G401 (cell line): Measurements from ENCODE around the gene GRPEL2. TPM values are rescaled to one million over a fixed set of nuclear protein-coding genes. Genes with fewer than 3 reads are reported as not detected.

Source experiments
- DNase-seq: peaks from one replicate; pipeline ENCODE4 v3.0.0-alpha.2; 2015; ENCODE audit warnings: low spot score
- in situ Hi-C: cut with HindIII; loops from 2 replicates; pipeline ENCODE4 v1.10.0; 2016; ENCODE audit warnings: low sequenced_read_pairs, mixed read lengths
- total RNA-seq: library from RNA; depleted of rRNA; stranded (reverse); fragments of >200 nt; shearing (Covaris generic); gene quantifications from 2 replicates; pipeline ENCODE4 v1.2.3, GENCODE V29; 2014

Gene GRPEL2
- total RNA-seq, 1 experiment from 2014 or later = 22.9 TPM

DNA sequence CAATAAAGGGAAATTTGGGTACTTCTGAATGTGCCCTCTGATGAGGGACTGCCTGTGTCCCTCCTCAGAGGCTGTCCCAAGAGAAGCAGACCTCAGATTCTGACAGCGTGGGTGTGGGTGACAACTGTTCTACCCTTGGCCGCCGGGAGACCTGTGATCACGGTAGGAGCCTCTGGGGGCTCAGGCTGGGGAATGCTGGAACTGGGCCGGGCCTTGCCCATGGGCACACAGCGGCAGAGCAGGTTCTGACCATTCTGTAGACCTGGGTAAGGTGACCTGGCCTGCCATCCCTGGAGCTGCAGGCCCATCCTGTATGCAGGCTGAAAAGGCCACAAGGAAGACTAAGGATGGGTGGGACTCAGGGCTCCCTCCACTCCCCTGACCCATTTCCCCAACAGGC lies 29.5 kb upstream of the GRPEL2 start:
- in situ Hi-C loops = no loop called here
- no peak for DNase-seq

- in situ Hi-C loops = no loop called here
- DNase-seq = peak; percentile 73
Observed at GRCh38 chr5:149317281-149318048, 27.8 kb upstream of the GRPEL2 start.

DNA sequence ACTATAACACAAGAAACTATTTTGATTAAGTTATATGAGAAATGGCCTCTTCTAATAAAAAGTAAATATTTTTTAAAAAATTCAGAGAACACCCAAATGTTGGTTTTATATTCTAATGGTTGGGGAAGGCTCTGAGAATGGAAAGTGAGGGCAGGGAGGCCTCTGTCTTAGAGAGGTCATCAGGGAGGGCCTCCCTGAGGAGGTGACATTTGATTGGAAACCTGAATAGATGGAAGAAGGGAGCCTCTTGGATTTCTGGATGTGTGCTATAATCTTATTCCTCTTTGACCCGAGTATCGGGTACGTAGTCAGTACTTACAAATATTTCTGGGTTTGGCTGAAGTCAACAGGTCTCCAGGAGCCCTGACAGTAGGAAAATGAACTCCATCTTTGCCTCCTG lies 26.1 kb upstream of the GRPEL2 start:
- in situ Hi-C loops = no loop called here
- no peak for DNase-seq

GRCh38 chr5:149320791-149321330 lies 24.4 kb upstream of the GRPEL2 start:
- peak; percentile 80 for DNase-seq
- in situ Hi-C loops = no loop called here

GRCh38 chr5:149322518-149322917 lies 22.8 kb upstream of the GRPEL2 start:
- in situ Hi-C loops = no loop called here

GRCh38 chr5:149323210-149323609 lies 22.1 kb upstream of the GRPEL2 start:
- no peak for DNase-seq
- in situ Hi-C loops = no loop called here

More at GRCh38 chr5:149322518-149322917, 22.8 kb upstream of the GRPEL2 start:
- no peak for DNase-seq

DNA sequence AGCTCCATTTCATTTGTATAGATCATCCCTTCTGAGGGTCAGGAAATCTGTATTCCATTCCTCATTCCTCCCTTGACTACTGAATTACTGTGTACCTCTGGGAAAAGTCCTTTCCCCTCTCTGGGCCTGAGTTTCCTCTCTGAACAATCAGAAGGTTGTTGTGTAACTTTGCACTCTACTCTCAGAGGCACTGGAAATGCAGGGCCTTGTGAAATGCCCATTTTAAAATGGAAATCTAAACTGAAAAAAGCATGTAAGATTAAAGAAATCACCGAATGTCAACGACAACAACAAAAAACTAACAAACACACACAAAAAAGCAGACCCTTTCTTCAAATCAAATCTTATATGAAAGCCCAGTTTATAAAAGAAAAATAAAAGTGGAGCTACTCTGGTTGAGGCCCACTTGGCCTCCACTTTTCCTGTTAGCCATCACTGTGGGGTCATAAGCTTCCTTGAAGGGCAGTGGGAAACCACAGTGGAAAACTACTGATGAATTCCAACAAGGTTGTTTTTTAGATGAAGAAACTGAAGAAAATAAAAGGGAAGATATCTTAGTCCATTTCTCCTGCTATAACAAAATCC lies 21.6 kb upstream of the GRPEL2 start:
- in situ Hi-C loops = no loop called here
- DNase-seq = no peak

DNA sequence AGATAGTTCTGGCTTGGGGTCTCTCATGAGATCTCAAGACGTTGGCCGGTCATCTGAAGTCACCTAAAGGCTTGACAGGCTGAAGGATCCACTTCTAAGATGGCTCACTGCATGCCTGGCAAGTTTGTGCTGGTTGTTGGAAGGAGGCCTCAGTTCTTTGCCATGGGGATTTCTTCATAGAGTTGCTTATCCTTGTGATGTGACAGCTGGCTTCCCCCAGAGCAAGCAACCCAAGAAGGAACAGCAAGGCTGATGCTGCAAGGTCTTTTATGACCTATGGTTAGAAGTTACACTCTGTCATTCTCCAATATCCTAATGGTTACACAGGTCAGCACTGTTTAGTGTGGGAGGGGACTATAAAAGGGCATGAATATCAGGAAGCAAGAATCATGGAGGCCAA lies 20.7 kb upstream of the GRPEL2 start:
- in situ Hi-C loops = no loop called here

GRCh38 chr5:149325166-149325735 lies 20.0 kb upstream of the GRPEL2 start:
- in situ Hi-C loops = no loop called here
- DNase-seq = no peak

More for the DNA sequence above, 20.7 kb upstream of the GRPEL2 start:
- DNase-seq = no peak

DNA sequence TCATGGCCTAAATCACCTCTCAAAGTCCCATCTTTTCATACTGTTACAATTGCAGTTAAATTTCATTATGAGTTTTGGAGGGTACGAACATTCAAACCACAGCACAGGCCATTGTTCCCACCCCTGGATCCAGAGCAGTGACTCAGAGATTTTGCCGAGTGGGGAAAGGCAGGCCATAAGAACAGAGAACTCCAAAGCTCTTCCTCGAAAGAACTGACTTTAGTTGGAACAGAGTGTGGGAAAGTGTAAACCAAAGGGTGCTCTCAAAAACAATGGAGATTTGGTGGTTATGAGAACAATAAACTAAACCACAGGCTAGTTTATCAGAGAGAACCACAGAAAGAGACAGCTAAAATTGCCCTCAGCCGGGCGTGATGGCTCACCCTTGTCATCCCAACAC lies 19.4 kb upstream of the GRPEL2 start:
- in situ Hi-C loops = no loop called here
- no peak for DNase-seq

DNA sequence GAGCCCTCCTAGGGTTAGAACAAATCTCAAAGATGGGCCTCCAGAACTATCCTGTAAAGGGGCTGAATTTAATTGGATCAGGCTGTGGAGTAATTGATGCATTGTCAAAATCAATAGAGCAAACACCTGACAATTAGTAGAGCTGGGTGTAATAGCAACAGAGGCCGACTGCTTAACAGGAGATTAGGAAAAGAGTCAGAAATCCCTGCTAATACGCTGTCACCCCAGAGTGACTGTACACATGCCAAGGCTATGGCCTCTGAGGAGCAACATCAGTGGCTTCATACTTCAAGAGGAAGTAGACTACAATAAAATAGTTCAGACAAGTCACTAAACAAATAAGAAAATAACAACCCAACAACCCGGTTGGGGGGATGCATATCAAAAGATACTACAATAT lies 18.7 kb upstream of the GRPEL2 start:
- in situ Hi-C loops = no loop called here
- no peak for DNase-seq

- in situ Hi-C loops = no loop called here
- no peak for DNase-seq
Observed at GRCh38 chr5:149328177-149328576, 17.1 kb upstream of the GRPEL2 start.

GRCh38 chr5:149333711-149334443 lies 11.4 kb upstream of the GRPEL2 start:
- DNase-seq = no peak
- in situ Hi-C loops = no loop called here

DNA sequence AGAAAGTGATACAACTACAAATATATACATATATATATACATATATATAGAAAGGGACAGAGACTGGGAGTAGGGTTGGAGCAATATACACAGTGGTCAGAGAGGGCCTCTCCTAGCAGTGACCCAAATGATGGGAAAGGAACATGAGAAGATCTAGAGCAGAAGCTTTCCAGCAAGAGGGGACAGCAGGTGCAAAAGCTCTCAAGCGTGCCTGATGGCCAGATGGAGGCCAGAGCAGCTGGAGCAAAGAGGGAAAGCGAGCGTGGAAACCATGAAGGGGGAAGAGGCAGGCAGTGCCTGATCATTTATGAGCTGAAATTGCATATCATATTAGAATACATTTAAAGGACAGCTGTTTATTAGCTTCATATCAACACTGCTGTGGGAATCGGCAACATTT lies 7.6 kb upstream of the GRPEL2 start:
- peak; percentile 47 for DNase-seq
- in situ Hi-C loops = no loop called here

DNA sequence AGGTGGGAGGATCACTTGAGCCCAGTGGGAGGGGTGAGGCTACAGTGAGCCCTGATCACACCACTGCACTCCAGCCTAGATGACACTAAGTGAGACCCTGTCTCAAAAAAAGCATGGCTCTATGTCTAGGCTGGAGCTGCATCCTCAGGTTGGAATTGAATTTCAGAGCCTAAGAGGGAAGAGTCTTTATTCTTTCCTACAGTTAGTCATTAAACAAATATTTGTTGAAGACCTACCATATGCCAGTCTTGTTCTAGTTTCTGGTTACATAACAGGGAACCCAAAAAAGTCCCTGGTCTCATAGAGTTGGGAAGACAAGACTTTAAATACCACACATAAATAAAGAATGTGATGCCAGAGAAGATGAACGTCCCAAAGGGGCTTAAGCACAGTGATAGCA lies 6.9 kb upstream of the GRPEL2 start:
- no peak for DNase-seq
- in situ Hi-C loops = no loop called here

DNA sequence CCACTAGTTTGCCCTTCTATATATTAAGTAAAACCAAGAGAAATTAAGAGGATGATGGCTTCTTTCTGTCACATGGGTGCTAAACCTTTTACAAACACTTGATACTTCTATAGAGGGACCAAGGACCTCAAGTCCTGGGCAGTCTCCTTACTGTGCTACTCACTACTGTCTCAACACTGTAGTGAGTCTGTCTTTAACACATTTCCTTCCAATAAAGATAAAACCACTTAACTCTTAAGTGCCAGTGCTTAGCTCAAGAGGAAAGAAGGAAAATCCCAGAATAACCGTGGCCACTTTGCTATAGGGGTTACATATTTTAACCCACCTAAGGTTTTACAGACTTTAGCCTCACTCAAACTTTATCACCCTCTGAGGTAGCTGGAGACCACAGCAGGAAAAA lies 4.4 kb upstream of the GRPEL2 start:
- in situ Hi-C loops = no loop called here
- no peak for DNase-seq

DNA sequence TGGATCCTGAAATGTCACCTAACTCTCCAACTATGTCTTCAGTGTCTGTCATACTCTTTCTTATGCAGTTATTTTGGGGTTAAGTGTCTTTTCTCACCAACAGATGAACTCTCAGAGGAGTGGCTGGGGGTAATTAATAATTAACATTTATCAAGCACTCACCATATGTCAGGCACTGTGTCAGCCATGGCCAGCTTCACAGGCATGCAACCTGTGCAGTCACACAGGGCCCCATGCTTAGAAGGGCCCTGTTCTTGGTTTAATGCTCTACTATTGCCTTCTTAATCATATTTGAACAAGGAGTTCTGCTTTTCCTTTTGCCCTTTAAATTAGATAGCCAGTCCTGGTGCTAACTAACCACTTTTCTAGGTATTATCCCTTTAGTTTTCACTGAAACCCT lies 3.4 kb upstream of the GRPEL2 start:
- in situ Hi-C loops = no loop called here
- DNase-seq = no peak

- in situ Hi-C loops = no loop called here
Observed at GRCh38 chr5:149344151-149344550, 1.1 kb upstream of the GRPEL2 start.

DNA sequence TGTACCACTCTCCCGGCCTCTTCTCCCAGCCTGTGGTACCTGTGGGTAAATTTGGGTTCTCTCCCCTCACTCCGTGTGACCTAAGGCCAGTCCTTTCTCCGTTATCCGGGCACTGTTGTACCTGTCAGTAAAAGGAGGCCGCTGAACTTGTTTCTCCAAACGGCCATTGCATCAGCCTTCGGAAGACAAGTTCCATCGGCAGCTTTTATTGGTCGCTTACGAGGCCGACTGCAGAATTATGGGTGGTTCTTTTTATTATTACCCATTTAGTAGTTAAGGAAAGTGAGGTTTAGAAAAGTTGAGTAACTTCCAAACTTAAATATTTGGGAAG lies 558 bp downstream of the GRPEL2 start:
- in situ Hi-C loops = no loop called here
- DNase-seq = peak; percentile 25

More at GRCh38 chr5:149344151-149344550, 1.1 kb upstream of the GRPEL2 start:
- DNase-seq = no peak

- in situ Hi-C loops = no loop called here
Observed at GRCh38 chr5:149348518-149348917, 3.2 kb downstream of the GRPEL2 start.

More at GRCh38 chr5:149348518-149348917, 3.2 kb downstream of the GRPEL2 start:
- DNase-seq = no peak
